ENCODE measurements around the gene TAF9. TPM values are rescaled to one million over a fixed set of nuclear protein-coding genes. Genes with fewer than 3 reads are reported as not detected.
"Not testable (repeated sequence)": the region's sequence is repeated elsewhere in the genome, so short reads cannot be mapped to it uniquely, and the experiment has no call there.

Gene TAF9
- total RNA-seq, 2 experiments from 2014 or later, result 101 to 113 TPM

GRCh38 chr5:69334793-69335268 lies 34.5 kb downstream of the TAF9 start:
- H3K4me2 ChIP-seq (ENCODE audit: low read length), result no peak overlapping the region; the same call in 1 of the 2 replicates

GRCh38 chr5:69333668-69334315 lies 35.5 kb downstream of the TAF9 start:
- H3K36me3 ChIP-seq (ENCODE audit: insufficient read depth, low read length); H3K9me3 ChIP-seq (ENCODE audit: low read length); H3K4me3 ChIP-seq (ENCODE audit: low read depth, low read length, poor library complexity, severe bottlenecking); H3K9me2 ChIP-seq (ENCODE audit: insufficient read depth, low read length); CTCF ChIA-PET (ENCODE audit: unreplicated experiment); H3K27ac ChIP-seq (ENCODE audit: low read depth, low read length, poor library complexity, severe bottlenecking); BruUV-seq (replicated peaks); H2AFZ ChIP-seq (ENCODE audit: low read length); DNase-seq (ENCODE audit: low spot score); H3K4me2 ChIP-seq (ENCODE audit: low read length); H4K20me1 ChIP-seq (ENCODE audit: insufficient read depth, low read length); H3K79me2 ChIP-seq (ENCODE audit: insufficient read depth, low read depth, low read length): not testable (repeated sequence)
- H3K4me1 ChIP-seq (ENCODE audit: insufficient read depth, low read length, poor library complexity, severe bottlenecking), result peaks cover 16% of the 10 kb centered on the region
- POLR2A ChIA-PET, result interaction anchor here (0.9 kb wide), 1 partner anchor 44 kb away, joined by 3 read pairs; no protein-coding TSS in a partner anchor
- intact Hi-C loops (cut with micrococcal nuclease; ENCODE audit: unreplicated experiment), result loop anchor here (5.0 kb wide), 2 partner anchors 66 to 166 kb away; partner anchors contain the start of gene CCNB1

More at GRCh38 chr5:69334793-69335268, 34.5 kb downstream of the TAF9 start:
- Histone ChIP-seq H3K79me2 (ENCODE audit: insufficient read depth, low read depth, low read length) (no peaks in the 10 kb centered on the region), H3K36me3 (ENCODE audit: insufficient read depth, low read length) (no peaks in the 10 kb centered on the region), H3K9me3 (ENCODE audit: low read length) (no peaks in the 10 kb centered on the region), H3K4me1 (ENCODE audit: insufficient read depth, low read length, poor library complexity, severe bottlenecking) (peaks cover 16% of the 10 kb centered on the region), H3K9me2 (ENCODE audit: insufficient read depth, low read length) (no peaks in the 10 kb centered on the region), H3K4me3 (ENCODE audit: low read depth, low read length, poor library complexity, severe bottlenecking) (no peak overlapping the region), H4K20me1 (ENCODE audit: insufficient read depth, low read length) (no peaks in the 10 kb centered on the region), H2AFZ (ENCODE audit: low read length) (0 out of 2 replicates have a peak overlapping the region, but pooled peaks have one; percentile 47), H3K27ac (ENCODE audit: low read depth, low read length, poor library complexity, severe bottlenecking) (no peak overlapping the region)
- peak; percentile 82 for DNase-seq (ENCODE audit: low spot score)
- CTCF ChIA-PET (ENCODE audit: unreplicated experiment), result interaction anchor here (0.6 kb wide), 1 partner anchor 41 kb away, joined by 5 read pairs; no protein-coding TSS in a partner anchor
- intact Hi-C loops (cut with micrococcal nuclease; ENCODE audit: unreplicated experiment), result loop anchor here (5.0 kb wide), 2 partner anchors 68 to 168 kb away; partner anchors contain the start of gene CCNB1
- TF ChIP-seq CTCF (conservative IDR thresholded peaks at IDR 0.05; ENCODE audit: low read length) (peak; percentile 80), EZH2phosphoT487 (IDR thresholded peaks at IDR 0.05; ENCODE audit: borderline replicate concordance, low read depth, low read length) (no peak)
- POLR2A ChIA-PET, result interaction anchor here (0.7 to 1.2 kb wide), 2 partner anchors 38 to 184 kb away, joined by 3 to 4 read pairs; no protein-coding TSS in a partner anchor
- BruUV-seq (replicated peaks), result no TSS peak

GRCh38 chr5:69331528-69332445 lies 37.5 kb downstream of the TAF9 start:
- peaks cover 16% of the 10 kb centered on the region for H3K4me1 ChIP-seq (ENCODE audit: insufficient read depth, low read length, poor library complexity, severe bottlenecking)
- intact Hi-C loops (cut with micrococcal nuclease; ENCODE audit: unreplicated experiment), result loop anchor here (1.0 to 5.0 kb wide), 3 partner anchors 64 to 238 kb away; partner anchors contain the start of gene CCNB1
- peak overlapping the region; percentile 69 for H3K4me3 ChIP-seq (ENCODE audit: low read depth, low read length, poor library complexity, severe bottlenecking)
- no peak overlapping the region for H3K27ac ChIP-seq (ENCODE audit: low read depth, low read length, poor library complexity, severe bottlenecking)
- POLR2A ChIA-PET, result interaction anchor here (1.2 kb wide), 1 partner anchor 65 kb away, joined by 6 read pairs; no protein-coding TSS in a partner anchor
- CTCF ChIA-PET (ENCODE audit: unreplicated experiment), result no interaction called here
- H3K9me2 ChIP-seq (ENCODE audit: insufficient read depth, low read length), result no peaks in the 10 kb centered on the region
- H2AFZ ChIP-seq (ENCODE audit: low read length), result peak overlapping the region; percentile 76
- H3K4me2 ChIP-seq (ENCODE audit: low read length), result peak overlapping the region; percentile 63
- no peaks in the 10 kb centered on the region for H3K9me3 ChIP-seq (ENCODE audit: low read length)
- H4K20me1 ChIP-seq (ENCODE audit: insufficient read depth, low read length), result no peaks in the 10 kb centered on the region
- peak; percentile 21 for DNase-seq (ENCODE audit: low spot score)
- no peaks in the 10 kb centered on the region for H3K79me2 ChIP-seq (ENCODE audit: insufficient read depth, low read depth, low read length)
- H3K36me3 ChIP-seq (ENCODE audit: insufficient read depth, low read length), result no peaks in the 10 kb centered on the region
- TSS peak; percentile 81 for BruUV-seq (replicated peaks)
- no peak for TF ChIP-seq EZH2phosphoT487 (IDR thresholded peaks at IDR 0.05; ENCODE audit: borderline replicate concordance, low read depth, low read length)
- TF ChIP-seq CTCF (conservative IDR thresholded peaks at IDR 0.05; ENCODE audit: low read length), result 0 out of 2 replicates have a peak, but pooled peaks have one; percentile 13

All from OCI-LY7 (cell line).